Ecto neural progenitor cell (in vitro differentiated cells): ENCODE data around the gene HBG1.

Experiments used
- DNase-seq: peaks from one replicate; pipeline ENCODE4 v3.0.0-alpha.2; 2018; ENCODE audit warnings: low spot score

The HBG1 gene

DNA sequence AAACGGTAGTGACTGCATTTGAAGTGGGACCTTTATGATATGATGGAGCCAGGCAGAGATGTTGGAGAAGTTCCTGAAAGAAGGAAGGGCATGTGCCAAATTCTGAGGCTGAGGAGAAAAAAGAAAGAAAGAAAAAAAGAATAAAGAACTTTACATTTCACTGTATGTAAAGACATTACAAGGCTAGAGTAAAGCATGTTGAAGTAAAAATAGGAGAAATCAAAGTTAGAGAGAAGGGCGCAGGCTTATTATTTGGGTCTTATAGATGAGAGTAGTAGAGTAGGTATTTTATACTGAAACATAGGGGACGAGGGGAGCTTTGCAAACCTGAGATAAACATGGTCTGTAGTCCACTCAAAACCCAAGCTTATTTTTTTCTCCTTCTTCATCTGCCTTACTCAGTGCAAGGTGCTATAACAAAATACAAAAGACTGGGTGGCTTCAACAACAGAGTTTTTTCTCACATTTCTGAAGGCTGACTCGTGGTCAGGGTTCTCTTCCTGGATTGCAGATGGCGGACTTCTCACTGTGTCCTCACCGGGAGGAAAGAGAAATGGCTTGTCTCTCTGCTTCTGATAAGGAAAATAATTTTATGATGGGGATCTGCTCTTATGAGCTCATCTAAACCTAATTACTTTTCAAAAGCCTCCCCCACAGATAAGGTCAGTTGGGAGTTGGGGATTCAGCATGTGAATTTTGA is 2.7 kb downstream of the HBG1 start:
- DNase-seq = no peak

DNA sequence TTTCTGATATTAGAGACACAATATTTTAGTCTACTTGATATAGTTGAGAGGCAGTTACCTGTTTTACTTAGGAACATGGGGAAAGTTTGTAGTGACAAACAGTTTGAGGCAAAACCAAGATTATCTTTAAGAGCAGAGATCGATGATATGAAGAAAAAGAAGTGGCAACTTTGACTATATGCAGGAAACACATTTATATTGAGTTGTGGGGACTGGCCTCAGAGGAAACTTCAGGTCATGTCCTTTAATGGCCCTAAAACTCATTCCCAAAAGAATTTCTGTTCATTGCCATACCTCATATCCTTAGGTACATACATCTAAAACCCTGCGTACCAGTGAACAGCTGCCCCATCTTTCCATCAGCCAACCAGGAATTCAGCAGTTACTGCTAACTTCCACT is 4.5 kb downstream of the HBG1 start:
- DNase-seq = no peak

DNA sequence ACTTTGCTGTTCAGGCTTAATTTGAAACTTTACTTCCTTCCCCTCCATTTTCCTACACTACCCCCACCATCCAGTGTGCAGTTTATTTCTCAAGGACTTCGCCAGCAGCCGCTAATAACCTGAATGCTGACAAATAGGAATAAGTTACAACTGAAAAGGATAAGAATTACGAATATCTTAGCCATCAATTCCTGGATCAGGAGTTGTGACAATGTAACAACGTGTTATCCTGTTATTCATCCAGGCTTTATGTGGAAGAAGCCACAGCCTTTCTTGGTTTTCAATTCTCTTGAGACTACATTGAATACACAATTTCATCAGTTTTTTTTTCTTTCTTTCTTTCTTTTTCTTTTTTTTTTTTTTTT is 5.9 kb downstream of the HBG1 start:
- no peak for DNase-seq

DNA sequence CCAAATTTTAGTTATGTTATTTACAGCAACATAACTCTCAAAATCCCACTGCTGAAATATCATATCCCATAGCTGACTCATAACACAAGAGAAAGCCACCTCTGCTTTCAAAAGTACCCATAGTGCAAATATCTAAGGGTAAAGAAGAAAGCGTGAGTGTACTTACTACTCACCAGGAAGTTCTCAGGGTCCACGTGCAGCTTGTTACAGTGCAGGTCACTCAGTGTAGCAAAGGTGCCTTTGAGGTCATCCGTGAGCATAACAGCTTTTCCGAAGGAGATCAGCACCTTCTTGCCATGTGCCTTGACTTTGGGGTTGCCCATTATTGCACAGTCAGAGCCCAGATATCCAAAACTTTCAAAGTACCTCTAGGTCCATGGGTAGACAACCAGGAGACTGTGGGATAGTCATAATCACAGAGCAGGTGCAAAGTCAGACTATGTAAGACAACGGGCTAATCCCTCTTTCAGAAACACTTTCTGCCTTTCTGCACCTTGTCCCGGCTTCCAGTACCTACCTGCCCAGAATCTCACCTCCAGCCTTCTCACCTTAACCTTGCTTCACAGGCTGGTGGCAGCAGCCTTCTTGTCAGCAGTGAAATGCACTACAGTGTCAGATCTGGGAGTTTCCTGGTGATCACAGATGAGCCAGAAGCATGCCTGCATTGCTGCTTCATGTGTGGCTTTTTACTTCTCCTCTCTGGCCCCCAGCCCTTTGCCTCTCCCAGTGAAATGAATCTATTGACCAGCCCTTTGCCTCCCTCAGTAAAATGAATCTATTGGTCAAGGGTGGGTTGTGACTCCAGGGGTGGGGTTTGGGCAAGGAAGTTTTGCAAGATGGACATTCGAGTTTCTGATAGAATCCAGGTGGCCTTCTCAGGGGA is 6.5 kb downstream of the HBG1 start:
- DNase-seq = no peak

DNA sequence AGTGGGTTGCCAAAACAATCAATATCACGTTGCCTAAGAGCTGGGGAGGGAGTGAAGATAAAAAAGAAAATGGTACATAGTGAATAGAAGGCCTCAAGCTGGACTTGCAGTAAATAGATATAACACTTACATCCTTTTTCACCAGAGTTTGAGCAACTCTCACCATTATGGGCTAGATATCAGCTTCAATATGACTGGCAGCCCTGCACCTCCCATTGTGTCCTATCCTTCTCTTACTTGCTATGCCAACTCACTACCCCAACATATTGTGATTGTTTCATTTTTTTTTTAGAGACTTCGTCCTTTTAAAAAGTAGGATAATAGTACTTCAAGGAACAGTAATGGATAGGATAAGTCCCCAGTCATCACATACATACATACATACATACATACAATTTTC is 7.4 kb downstream of the HBG1 start:
- DNase-seq = no peak

DNA sequence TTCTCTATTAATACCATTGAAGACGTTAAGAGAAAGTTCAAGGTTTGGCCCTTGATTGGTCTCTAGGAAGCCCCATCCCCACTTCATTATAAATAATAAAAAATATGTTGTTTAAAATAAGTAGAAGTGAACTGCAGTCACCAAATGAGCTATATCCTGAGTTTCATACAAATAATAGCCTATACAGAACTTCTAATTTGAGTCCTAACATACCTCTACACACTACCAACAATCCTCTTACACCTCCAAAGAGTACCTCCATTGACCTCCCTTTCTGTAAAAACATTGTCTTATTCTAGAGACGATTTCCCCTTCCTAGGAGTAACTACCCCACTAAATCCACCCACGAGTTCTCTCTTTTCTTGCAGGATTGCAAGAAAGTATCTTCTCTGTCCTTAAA is 8.2 kb downstream of the HBG1 start:
- no peak for DNase-seq

DNA sequence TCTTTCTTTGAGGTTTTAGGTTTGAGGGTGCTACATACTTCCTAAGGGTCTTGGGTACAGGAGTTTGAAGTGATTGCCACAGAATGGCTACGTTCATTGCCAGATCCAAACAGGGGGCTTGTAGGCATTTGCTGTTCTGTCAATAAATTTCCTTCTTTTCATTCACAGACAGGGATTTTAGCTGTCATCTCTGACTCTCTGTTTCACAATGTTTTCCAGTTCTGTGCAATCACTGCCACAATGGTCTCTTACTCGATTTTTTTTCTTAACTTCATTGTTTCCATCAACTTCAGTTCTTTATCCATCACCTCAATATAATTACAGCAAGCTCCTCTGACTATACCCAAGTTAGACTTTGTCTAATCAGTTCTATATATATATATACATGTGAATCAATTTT is 9.2 kb downstream of the HBG1 start:
- DNase-seq = no peak

DNA sequence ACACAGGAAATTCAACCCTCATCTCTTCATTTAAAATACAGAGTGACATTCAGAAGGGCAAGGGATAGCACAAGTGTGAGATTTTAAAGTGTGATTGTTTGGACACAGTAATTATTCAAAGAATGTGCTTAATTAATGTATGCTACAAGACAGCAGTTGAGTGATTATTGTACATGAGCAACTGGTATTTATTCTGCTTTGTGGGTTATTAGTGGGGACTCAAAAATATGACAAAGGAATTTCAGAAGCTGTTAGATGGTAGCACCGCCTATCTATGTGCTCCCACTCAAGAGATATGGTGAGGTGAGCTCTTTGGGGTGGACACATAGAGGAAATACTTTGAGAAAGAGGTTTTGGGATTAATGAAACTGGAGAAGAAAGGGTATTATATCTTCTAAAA is 9.6 kb downstream of the HBG1 start:
- DNase-seq = no peak

DNA sequence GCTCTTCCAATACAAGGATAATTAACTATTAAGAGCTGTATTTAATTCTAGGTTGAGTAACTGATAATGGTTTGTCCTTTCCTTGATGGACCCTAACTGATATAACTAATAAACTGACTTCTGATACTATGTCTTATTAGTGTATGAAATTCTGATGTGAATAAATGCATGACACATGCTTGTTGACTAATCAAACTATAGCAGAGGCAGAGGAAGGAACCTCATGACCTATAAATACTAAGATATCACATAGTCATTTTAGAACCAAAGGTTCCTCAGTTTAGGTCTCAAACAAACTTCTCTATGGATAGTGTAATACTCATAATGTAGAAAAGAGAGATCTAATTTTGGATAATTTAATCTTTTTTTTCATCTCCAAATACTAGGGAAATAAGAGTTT is 10.6 kb downstream of the HBG1 start:
- DNase-seq = no peak

DNA sequence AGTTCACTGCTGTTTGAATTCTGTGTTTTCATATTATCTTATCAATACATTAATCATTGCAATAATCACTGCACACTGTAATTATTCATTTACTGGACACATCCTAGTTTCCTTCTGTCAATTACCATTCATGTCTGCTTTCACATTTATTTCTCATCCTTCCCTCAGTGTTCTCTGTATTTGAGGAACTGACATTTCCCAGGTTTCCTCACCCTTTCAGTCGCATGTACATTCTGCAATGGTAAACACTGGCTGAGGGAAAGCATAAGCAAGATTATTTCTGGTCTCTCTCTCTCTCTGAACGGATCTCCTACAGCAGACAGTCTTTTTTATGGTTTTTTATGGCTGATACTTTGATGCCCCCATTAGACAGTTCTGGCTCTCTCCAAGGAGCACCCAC is 11.2 kb downstream of the HBG1 start:
- no peak for DNase-seq

DNA sequence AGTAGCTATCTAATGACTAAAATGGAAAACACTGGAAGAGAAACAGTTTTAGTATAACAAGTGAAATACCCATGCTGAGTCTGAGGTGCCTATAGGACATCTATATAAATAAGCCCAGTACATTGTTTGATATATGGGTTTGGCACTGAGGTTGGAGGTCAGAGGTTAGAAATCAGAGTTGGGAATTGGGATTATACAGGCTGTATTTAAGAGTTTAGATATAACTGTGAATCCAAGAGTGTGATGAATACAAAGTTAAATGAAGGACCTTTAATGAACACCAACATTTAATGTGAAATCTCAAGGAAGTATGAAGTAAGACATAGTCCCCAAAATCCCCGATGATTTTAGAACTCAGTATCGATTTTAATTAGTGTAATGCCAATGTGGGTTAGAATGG is 12.2 kb downstream of the HBG1 start:
- DNase-seq = no peak

DNA sequence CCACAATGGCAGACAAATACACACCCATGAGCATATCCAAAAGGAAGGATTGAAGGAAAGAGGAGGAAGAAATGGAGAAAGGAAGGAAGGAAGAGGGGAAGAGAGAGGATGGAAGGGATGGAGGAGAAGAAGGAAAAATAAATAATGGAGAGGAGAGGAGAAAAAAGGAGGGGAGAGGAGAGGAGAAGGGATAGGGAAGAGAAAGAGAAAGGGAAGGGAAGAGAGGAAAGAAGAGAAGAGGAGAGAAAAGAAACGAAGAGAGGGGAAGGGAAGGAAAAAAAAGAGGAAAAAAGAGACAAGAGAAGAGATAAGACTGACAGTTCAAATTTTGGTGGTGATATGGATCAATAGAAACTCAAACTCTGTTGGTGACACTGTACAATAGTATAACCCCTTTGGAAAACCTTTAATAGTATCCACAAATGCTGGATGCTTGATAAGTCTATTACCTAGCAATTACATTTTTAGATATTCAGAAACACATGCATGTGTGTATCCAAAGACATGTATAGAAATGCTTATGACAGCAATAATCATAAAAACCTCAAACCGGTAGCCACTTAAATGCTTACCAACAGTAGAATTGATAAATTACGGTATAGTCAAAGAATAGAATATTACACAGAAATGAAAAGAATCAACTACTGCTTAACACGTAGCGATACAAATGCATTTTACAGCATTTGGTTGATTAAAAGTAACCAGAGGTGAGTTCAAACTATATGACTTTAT is 14.1 kb downstream of the HBG1 start:
- DNase-seq = no peak

DNA sequence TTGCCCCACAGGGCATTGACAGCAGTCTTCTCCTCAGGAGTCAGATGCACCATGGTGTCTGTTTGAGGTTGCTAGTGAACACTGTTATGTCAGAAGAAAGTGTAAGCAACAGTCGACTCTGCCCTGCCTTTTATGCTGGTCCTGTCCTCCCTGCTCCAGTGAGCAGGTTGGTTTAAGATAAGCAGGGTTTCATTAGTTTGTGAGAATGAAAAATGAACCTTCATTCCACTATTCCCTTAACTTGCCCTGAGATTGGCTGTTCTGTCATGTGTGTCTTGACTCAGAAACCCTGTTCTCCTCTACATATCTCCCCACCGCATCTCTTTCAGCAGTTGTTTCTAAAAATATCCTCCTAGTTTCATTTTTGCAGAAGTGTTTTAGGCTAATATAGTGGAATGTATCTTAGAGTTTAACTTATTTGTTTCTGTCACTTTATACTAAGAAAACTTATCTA is 15.2 kb downstream of the HBG1 start, which contains the start of gene HBD:
Gene HBD, minus strand, starts transcription at position 103 of the 454 bp plus-strand sequence. Its CDS starts 50 bp downstream, at position 53.
- DNase-seq = no peak

DNA sequence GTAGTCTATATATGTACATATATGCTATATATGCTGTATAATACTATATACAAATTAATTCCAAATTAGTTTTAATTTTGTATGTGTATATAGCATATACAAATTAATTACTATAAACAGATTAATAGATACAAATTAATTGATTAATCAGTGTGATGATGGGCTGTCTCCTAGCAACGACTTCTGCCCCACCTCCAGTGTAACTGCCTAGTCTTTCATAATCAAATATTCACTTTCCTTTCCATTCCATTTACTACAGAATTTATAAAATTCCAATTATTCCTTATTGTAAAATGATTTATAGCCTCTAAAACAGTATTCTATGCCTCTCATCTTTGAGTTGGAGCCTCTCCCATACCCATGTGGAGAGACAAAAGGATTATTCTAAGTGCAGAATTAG is 16.4 kb downstream of the HBG1 start:
- DNase-seq = no peak

DNA sequence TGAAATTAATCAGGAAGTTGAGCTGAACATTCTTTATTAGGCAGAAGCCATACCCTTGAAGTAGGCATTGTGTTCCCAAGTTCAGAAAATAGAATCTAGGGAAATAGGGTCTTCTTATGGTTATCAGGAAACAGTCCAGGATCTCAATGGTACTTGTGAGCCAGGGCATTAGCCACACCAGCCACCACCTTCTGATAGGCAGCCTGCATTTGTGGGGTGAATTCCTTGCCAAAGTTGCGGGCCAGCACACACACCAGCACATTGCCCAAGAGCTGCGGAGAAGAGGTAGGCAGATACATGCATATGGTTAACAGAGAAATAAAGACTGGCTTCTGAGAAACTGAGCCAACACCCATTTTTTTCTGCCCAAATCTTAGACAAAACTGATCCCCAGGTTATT is 16.8 kb downstream of the HBG1 start:
- DNase-seq = no peak

DNA sequence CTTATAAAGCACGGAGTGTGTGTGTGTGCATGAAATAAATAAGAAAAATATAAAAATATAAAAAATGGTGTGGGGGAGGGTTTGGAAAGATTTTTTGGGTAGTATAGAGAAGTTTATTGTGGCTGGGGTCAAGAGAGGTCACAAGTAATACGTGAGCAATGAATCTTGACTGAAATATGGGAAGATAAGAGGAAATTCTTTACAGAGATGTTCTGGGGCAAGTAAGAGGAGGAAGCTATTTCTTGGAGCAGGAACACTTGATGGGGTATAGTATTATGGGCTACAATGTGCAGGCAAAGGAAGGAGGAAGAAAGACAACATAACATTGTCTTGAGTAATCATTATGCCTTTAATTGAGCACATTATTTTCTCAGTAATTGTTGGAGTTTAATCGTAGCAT is 17.5 kb downstream of the HBG1 start:
- no peak for DNase-seq

DNA sequence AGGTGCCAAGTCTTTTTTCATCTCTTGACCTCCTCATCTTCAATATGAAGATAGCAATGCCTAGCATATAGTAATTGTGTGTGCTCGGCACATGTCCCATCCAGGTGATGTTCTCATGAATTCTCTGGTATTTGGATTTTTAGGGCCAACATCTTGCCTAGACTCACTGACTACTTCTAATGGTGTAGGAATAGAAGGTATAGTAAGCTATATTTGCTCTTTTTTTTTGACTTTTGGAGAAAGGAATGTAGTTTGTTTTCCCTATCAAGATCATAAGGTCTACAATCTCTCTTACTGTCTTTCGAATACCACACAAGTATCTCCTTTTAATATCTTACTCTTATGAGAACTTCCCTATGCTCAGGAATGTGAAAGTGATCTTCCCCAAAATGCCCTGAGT is 18.5 kb downstream of the HBG1 start:
- DNase-seq = no peak

DNA sequence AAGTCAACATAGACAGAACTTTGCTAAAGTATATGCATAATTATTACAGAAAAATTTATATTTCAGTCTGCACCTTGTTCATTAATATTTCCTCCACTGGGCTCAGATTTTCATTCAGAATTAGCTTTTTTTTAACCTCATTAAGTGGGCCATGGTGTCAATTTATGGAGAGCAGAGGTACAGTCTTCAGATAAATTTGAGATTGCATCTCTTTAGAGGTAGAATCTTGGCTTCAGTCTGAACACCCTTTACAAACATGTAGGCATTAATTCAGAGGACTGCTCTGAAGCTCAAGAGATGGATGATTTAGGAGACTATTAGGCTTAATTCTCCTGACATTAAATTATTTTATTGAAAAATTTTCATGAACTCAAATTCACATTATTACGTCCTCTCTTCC is 19.4 kb downstream of the HBG1 start:
- no peak for DNase-seq

DNA sequence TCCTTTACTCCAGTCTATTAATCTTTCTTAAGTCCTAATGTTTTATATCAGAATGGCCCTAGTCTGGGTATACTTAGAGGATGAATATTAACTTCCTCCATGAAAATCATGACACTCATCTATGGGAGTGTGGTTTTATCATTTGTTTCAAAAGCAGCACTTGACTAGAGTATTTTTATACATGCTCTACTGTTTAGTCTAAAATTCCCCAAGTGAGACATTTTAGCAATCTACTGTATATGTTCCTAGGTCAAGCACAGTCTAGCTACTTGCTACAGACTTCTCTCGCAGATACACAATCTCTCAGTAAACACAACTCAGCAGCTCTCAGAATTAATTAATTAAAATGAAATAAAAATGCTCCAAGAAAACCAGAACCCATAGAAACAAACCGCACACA is 19.9 kb downstream of the HBG1 start:
- DNase-seq = no peak

DNA sequence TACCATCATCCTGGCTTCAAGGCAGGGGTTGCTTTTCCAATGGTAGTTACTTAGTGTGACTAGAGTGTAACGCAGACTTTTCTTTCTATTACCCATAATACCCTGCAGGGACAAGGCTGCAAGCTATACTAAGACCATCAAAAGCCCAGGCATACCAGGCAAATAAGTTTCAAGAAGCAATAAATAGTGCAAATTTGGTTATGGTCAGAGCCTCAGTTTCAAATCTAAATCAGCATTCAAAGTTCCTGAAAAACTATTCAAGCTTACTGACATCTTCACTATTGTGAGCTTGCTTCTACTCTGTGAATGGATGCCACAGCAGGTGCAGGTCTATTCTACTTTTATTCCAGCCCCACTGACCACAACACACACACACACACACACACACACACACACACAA is 20.3 kb downstream of the HBG1 start:
- no peak for DNase-seq

DNA sequence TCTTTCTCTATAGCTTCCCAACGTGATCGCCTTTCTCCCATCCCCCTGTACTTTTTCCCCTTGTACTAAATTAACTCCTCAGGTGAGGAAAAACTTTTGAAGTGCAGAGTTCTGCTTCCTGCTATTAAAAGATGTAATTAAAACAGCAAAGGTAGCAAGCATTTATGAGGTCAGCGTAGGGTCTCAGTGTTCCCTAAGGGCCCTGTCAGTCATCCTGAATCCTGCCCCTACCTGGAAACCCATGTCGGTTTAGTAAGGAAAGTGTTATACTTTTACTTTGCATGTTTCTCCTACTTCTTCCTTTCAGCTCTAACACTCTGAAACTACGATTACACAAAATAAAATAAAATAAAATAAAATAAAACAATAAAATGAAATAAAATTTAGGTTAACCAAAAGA is 21.5 kb downstream of the HBG1 start:
- DNase-seq = no peak

DNA sequence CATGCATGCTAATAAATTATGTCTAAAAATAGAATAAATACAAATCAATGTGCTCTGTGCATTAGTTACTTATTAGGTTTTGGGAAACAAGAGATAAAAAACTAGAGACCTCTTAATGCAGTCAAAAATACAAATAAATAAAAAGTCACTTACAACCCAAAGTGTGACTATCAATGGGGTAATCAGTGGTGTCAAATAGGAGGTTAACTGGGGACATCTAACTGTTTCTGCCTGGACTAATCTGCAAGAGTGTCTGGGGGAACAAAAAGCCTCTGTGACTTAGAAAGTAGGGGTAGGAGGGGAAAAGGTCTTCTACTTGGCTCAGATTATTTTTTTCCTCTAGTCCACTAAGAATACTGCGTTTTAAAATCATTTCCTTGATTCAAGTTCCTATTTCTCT is 22.0 kb downstream of the HBG1 start:
- DNase-seq = no peak

DNA sequence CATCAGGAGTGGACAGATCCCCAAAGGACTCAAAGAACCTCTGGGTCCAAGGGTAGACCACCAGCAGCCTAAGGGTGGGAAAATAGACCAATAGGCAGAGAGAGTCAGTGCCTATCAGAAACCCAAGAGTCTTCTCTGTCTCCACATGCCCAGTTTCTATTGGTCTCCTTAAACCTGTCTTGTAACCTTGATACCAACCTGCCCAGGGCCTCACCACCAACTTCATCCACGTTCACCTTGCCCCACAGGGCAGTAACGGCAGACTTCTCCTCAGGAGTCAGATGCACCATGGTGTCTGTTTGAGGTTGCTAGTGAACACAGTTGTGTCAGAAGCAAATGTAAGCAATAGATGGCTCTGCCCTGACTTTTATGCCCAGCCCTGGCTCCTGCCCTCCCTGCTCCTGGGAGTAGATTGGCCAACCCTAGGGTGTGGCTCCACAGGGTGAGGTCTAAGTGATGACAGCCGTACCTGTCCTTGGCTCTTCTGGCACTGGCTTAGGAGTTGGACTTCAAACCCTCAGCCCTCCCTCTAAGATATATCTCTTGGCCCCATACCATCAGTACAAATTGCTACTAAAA is 22.8 kb downstream of the HBG1 start, which contains the start of gene HBB:
Gene HBB, minus strand, starts transcription at position 340 of the 579 bp plus-strand sequence. Its CDS starts 50 bp downstream, at position 290.
- DNase-seq = no peak
